ENCODE data around the gene HTR4.
"Not testable (repeated sequence)": the region's sequence is repeated elsewhere in the genome, so short reads cannot be mapped to it uniquely, and the experiment has no call there.

Gene HTR4

DNA sequence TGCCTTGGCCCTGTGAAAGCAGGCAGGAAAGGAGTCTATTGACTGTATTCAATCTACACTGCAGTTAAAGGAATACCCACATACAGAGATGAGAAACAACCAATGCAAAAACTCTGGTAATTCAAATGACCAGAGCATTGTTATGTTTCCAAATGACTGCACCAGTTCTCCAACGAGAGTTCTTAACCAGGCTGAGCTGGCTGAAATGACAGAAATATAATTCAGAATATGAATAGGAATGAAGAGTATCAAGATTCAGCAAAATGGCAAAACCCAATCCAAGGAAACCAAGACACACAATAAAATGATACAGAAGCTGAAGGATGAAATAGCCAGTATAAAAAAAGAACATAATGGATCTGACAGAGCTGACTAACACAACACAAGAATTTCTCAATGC is 119.1 kb downstream of the HTR4 start:
- H3K4me2 ChIP-seq (ENCODE audit: low read length, poor library complexity, severe bottlenecking), result no peak overlapping the region
- no peaks in the 10 kb centered on the region for H3K36me3 ChIP-seq (ENCODE audit: control insufficient read depth in 1 of 2, insufficient read depth in 2 of 2, low read depth in 1 of 2, low read length in 2 of 2)
- no peak for DNase-seq
- H4K91ac ChIP-seq (ENCODE audit: low read length), result no peak overlapping the region
- no peak overlapping the region for H2BK12ac ChIP-seq (ENCODE audit: low read length in 2 of 2)
- H2BK15ac ChIP-seq (ENCODE audit: low read depth, poor library complexity, severe bottlenecking), result no peak overlapping the region
- H3K4me1 ChIP-seq (ENCODE audit: control insufficient read depth, insufficient read depth, low read depth, low read length), result no peaks in the 10 kb centered on the region
- H3K27ac ChIP-seq (ENCODE audit: low read length, poor library complexity, severe bottlenecking), result no peak overlapping the region
- H2AFZ ChIP-seq (ENCODE audit: low read depth, low read length), result no peak overlapping the region
- no peaks in the 10 kb centered on the region for H3K79me1 ChIP-seq (replicated peaks; ENCODE audit: low read length, poor library complexity, severe bottlenecking)
- H3K18ac ChIP-seq (ENCODE audit: low read depth in 1 of 2, low read length in 2 of 2), result no peak overlapping the region
- no peaks in the 10 kb centered on the region for H3K27me3 ChIP-seq (ENCODE audit: control insufficient read depth in 1 of 2, insufficient read depth in 1 of 2, low read length in 2 of 2)
- WGBS, result no CpG with 5 or more reads among the region's 1 CpG
- no peak overlapping the region for H4K8ac ChIP-seq (ENCODE audit: low read length)
- no peak overlapping the region for H3K23ac ChIP-seq (ENCODE audit: low read length in 2 of 2)
- H3K4ac ChIP-seq (ENCODE audit: low read depth in 1 of 2, low read length in 2 of 2), result no peak overlapping the region
- no peak overlapping the region for H3K14ac ChIP-seq (ENCODE audit: low read length in 2 of 2)
- H3K9ac ChIP-seq (ENCODE audit: low read length), result no peak overlapping the region
- H2AK5ac ChIP-seq (ENCODE audit: low read length, severe bottlenecking), result no peak overlapping the region
- peaks cover 24% of the 10 kb centered on the region for H3K9me3 ChIP-seq (ENCODE audit: control insufficient read depth, low read length)
- H3K4me3 ChIP-seq (ENCODE audit: insufficient read depth in 1 of 2, low read depth in 1 of 2, low read length in 2 of 2), result no peak overlapping the region
- H2BK120ac ChIP-seq (ENCODE audit: low read depth, low read length), result no peak overlapping the region
- no peak overlapping the region for H2BK5ac ChIP-seq (ENCODE audit: low read depth, low read length, poor library complexity, severe bottlenecking)

DNA sequence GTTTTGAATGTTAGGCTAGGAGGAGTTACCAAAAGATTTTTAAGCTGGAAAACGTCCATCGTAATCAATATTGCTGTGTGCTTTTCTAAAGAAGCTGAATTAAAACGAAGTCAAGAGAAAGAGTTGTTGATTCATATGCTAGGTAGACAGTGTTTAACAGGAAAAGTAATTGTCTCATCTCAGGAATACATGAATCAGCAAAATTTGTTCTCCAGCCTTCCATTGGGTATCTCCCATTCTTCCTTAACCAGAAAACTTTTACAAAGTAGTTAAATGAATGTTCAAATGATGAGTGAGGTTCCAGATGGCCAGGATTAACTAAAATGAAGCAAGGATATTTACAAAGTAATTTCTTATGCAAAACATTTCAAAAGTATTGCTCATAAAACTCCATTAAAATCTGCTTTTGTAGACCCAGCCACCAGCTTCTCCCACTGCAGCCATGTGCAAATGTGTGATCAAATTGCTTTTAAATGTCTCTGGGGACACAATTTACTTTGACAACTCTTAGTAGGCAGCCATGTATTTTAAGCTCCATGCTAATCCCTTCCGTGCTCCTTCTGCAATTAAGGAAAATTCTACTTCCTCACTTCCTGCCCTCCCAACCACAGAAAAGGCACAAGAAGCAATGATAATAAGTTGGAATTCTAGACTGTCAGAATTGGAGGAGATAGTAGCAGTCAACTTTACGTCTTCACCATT is 121.2 kb downstream of the HTR4 start:
- no peak overlapping the region for H4K91ac ChIP-seq (ENCODE audit: low read length)
- no peak overlapping the region for H2AK5ac ChIP-seq (ENCODE audit: low read length, severe bottlenecking)
- no peak overlapping the region for H3K18ac ChIP-seq (ENCODE audit: low read depth in 1 of 2, low read length in 2 of 2)
- H4K8ac ChIP-seq (ENCODE audit: low read length), result no peak overlapping the region
- no peaks in the 10 kb centered on the region for H3K27me3 ChIP-seq (ENCODE audit: control insufficient read depth in 1 of 2, insufficient read depth in 1 of 2, low read length in 2 of 2)
- H3K79me1 ChIP-seq (replicated peaks; ENCODE audit: low read length, poor library complexity, severe bottlenecking), result no peaks in the 10 kb centered on the region
- 52% methylated on average over 4 of the region's 5 CpGs for WGBS
- no peak overlapping the region for H2AFZ ChIP-seq (ENCODE audit: low read depth, low read length)
- no peaks in the 10 kb centered on the region for H3K36me3 ChIP-seq (ENCODE audit: control insufficient read depth in 1 of 2, insufficient read depth in 2 of 2, low read depth in 1 of 2, low read length in 2 of 2)
- H2BK5ac ChIP-seq (ENCODE audit: low read depth, low read length, poor library complexity, severe bottlenecking), result no peak overlapping the region
- H3K4me2 ChIP-seq (ENCODE audit: low read length, poor library complexity, severe bottlenecking), result no peak overlapping the region
- H2BK120ac ChIP-seq (ENCODE audit: low read depth, low read length), result no peak overlapping the region
- DNase-seq, result no peak
- no peak overlapping the region for H3K14ac ChIP-seq (ENCODE audit: low read length in 2 of 2)
- no peak overlapping the region for H3K9ac ChIP-seq (ENCODE audit: low read length)
- H3K27ac ChIP-seq (ENCODE audit: low read length, poor library complexity, severe bottlenecking), result no peak overlapping the region
- H3K9me3 ChIP-seq (ENCODE audit: control insufficient read depth, low read length), result peaks cover 36% of the 10 kb centered on the region
- no peak overlapping the region for H3K4me3 ChIP-seq (ENCODE audit: insufficient read depth in 1 of 2, low read depth in 1 of 2, low read length in 2 of 2)
- no peak overlapping the region for H3K4ac ChIP-seq (ENCODE audit: low read depth in 1 of 2, low read length in 2 of 2)
- H3K23ac ChIP-seq (ENCODE audit: low read length in 2 of 2), result no peak overlapping the region
- H2BK12ac ChIP-seq (ENCODE audit: low read length in 2 of 2), result no peak overlapping the region
- no peaks in the 10 kb centered on the region for H3K4me1 ChIP-seq (ENCODE audit: control insufficient read depth, insufficient read depth, low read depth, low read length)
- H2BK15ac ChIP-seq (ENCODE audit: low read depth, poor library complexity, severe bottlenecking), result no peak overlapping the region

DNA sequence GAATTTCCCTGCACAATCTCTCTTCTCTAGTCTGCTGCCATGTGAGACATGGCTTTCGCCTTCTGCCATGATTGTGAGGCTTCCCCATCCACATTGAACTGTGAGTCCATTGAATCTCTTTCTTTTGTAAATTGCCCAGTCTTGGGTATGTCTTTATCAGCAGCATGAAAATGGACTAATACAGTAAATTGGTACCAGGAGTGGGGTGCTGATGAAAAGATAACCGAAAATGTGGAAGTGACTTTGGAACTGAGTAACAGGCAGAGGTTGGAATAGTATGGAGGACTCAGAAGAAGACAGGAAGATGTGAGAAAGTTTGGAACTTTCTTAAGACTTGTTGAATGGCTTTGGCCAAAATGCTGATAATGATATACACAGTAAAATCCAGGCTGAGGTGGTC is 124.9 kb downstream of the HTR4 start:
- H2AK5ac ChIP-seq (ENCODE audit: low read length, severe bottlenecking); H2AFZ ChIP-seq (ENCODE audit: low read depth, low read length); H3K4ac ChIP-seq (ENCODE audit: low read depth in 1 of 2, low read length in 2 of 2); H3K18ac ChIP-seq (ENCODE audit: low read depth in 1 of 2, low read length in 2 of 2); H3K27ac ChIP-seq (ENCODE audit: low read length, poor library complexity, severe bottlenecking); H2BK15ac ChIP-seq (ENCODE audit: low read depth, poor library complexity, severe bottlenecking); H3K9ac ChIP-seq (ENCODE audit: low read length); H2BK120ac ChIP-seq (ENCODE audit: low read depth, low read length); H3K4me1 ChIP-seq (ENCODE audit: control insufficient read depth, insufficient read depth, low read depth, low read length); H3K14ac ChIP-seq (ENCODE audit: low read length in 2 of 2); H4K91ac ChIP-seq (ENCODE audit: low read length); H3K36me3 ChIP-seq (ENCODE audit: control insufficient read depth in 1 of 2, insufficient read depth in 2 of 2, low read depth in 1 of 2, low read length in 2 of 2); H3K4me2 ChIP-seq (ENCODE audit: low read length, poor library complexity, severe bottlenecking); H3K79me1 ChIP-seq (replicated peaks; ENCODE audit: low read length, poor library complexity, severe bottlenecking); H2BK12ac ChIP-seq (ENCODE audit: low read length in 2 of 2); H3K27me3 ChIP-seq (ENCODE audit: control insufficient read depth in 1 of 2, insufficient read depth in 1 of 2, low read length in 2 of 2); DNase-seq; H4K8ac ChIP-seq (ENCODE audit: low read length); H3K4me3 ChIP-seq (ENCODE audit: insufficient read depth in 1 of 2, low read depth in 1 of 2, low read length in 2 of 2); H2BK5ac ChIP-seq (ENCODE audit: low read depth, low read length, poor library complexity, severe bottlenecking); H3K23ac ChIP-seq (ENCODE audit: low read length in 2 of 2): not testable (repeated sequence)
- H3K9me3 ChIP-seq (ENCODE audit: control insufficient read depth, low read length), result peaks cover 22% of the 10 kb centered on the region
- 81% methylated on average over 2 of the region's 2 CpGs for WGBS

DNA sequence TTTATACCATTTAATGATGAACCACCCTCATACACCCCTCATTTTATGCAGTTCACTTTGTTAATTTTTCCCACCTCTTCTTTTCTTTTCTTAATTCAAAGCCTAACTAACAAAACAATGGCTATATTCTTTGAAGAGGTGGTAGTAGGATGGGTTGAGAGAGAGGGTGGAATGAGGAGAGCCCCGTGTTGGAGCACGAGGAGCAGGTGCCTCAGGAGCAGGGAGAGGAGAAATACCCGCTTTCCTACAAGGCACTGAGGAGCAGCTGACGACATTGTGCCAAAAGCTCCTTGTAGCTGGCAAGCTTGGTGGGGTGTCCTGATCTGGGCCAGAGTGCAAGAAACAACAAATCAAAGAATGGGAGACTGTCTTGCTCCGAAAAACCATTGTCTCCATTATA is 129.6 kb downstream of the HTR4 start:
- WGBS, result 69% methylated on average over 4 of the region's 5 CpGs
- H2BK120ac ChIP-seq (ENCODE audit: low read depth, low read length), result no peak overlapping the region
- no peak overlapping the region for H3K4me2 ChIP-seq (ENCODE audit: low read length, poor library complexity, severe bottlenecking)
- no peaks in the 10 kb centered on the region for H3K4me1 ChIP-seq (ENCODE audit: control insufficient read depth, insufficient read depth, low read depth, low read length)
- H3K79me1 ChIP-seq (replicated peaks; ENCODE audit: low read length, poor library complexity, severe bottlenecking), result no peaks in the 10 kb centered on the region
- H4K8ac ChIP-seq (ENCODE audit: low read length), result no peak overlapping the region
- no peak overlapping the region for H4K91ac ChIP-seq (ENCODE audit: low read length)
- no peak for DNase-seq
- no peak overlapping the region for H3K18ac ChIP-seq (ENCODE audit: low read depth in 1 of 2, low read length in 2 of 2)
- H3K9ac ChIP-seq (ENCODE audit: low read length), result no peak overlapping the region
- no peak overlapping the region for H2BK12ac ChIP-seq (ENCODE audit: low read length in 2 of 2)
- H3K4ac ChIP-seq (ENCODE audit: low read depth in 1 of 2, low read length in 2 of 2), result no peak overlapping the region
- peaks cover 14% of the 10 kb centered on the region for H3K9me3 ChIP-seq (ENCODE audit: control insufficient read depth, low read length)
- no peaks in the 10 kb centered on the region for H3K36me3 ChIP-seq (ENCODE audit: control insufficient read depth in 1 of 2, insufficient read depth in 2 of 2, low read depth in 1 of 2, low read length in 2 of 2)
- H3K14ac ChIP-seq (ENCODE audit: low read length in 2 of 2), result no peak overlapping the region
- H2AFZ ChIP-seq (ENCODE audit: low read depth, low read length), result no peak overlapping the region
- H2AK5ac ChIP-seq (ENCODE audit: low read length, severe bottlenecking), result no peak overlapping the region
- no peak overlapping the region for H2BK15ac ChIP-seq (ENCODE audit: low read depth, poor library complexity, severe bottlenecking)
- no peak overlapping the region for H2BK5ac ChIP-seq (ENCODE audit: low read depth, low read length, poor library complexity, severe bottlenecking)
- H3K27ac ChIP-seq (ENCODE audit: low read length, poor library complexity, severe bottlenecking), result no peak overlapping the region
- H3K4me3 ChIP-seq (ENCODE audit: insufficient read depth in 1 of 2, low read depth in 1 of 2, low read length in 2 of 2), result no peak overlapping the region
- H3K27me3 ChIP-seq (ENCODE audit: control insufficient read depth in 1 of 2, insufficient read depth in 1 of 2, low read length in 2 of 2), result no peaks in the 10 kb centered on the region
- no peak overlapping the region for H3K23ac ChIP-seq (ENCODE audit: low read length in 2 of 2)
